ENCODE measurements around the gene IL20RB. TPM values are rescaled to one million over a fixed set of nuclear protein-coding genes. Genes with fewer than 3 reads are reported as not detected.

The IL20RB gene
- total and polyA plus RNA-seq, 2 donors (not counting 3 experiments of a cell fraction or from before 2014, with no cell fraction given) = 0.79 to 1.6 TPM

DNA sequence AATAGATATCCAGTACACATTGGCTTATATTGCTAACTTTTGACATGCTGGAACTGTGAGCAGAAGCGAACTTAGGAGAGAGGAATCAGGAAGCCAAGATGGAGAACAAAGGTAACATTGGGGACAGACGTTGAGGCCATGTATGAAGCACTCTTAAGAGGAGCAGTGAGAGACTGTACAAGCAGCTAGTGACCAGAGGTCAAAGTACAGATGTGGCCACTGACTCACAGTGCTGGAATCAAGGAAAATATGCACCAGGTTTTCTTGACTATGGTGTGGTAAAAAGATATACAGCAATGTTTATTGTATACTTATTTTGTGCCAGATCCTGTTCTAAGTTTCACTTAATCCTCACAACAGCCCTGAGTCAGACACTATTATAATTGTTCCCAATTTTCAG is 2.0 kb upstream of the IL20RB start:
- no peaks in the 10 kb centered on the region for H3K9me1 ChIP-seq (replicated peaks; ENCODE audit: control insufficient read depth, extremely low read depth, insufficient read depth, low read length)
- dilution Hi-C loops (cut with MboI; ENCODE audit: extremely low pct_ligation_motif_present, low sequenced_read_pairs) (no loop called here), intact Hi-C loops (cut with micrococcal nuclease) (loop anchor here (1.0 kb wide), 1 partner anchor 9 kb away; no protein-coding TSS in a partner anchor)
- H3K79me2 ChIP-seq (ENCODE audit: control insufficient read depth, insufficient read depth, low read length) = no peaks in the 10 kb centered on the region
- FAIRE-seq = peak; percentile 69
- H4K20me1 ChIP-seq (replicated peaks; ENCODE audit: control insufficient read depth, extremely low read depth, insufficient read depth, low read length) = no peaks in the 10 kb centered on the region
- peak; percentile 74 for DNase-seq (ENCODE audit: low read depth, low spot score)
- no peak overlapping the region for H3K4me3 ChIP-seq (replicated peaks in 1 of 3; ENCODE audit: insufficient read depth in 1 of 3, low read depth in 1 of 3, low read length in 3 of 3)
- no peak overlapping the region for H3K9ac ChIP-seq (replicated peaks; ENCODE audit: extremely low read depth, insufficient read depth, low read length)
- peak overlapping the region; percentile 5 for H3K27ac ChIP-seq (ENCODE audit: insufficient read depth, low read depth, low read length)
- peak; percentile 38 for TF ChIP-seq JUN (IDR thresholded peaks at IDR 0.05; ENCODE audit: borderline replicate concordance, insufficient read depth, insufficient read length, low read depth)
- peak; percentile 33 for TF ChIP-seq FOS (IDR thresholded peaks at IDR 0.05; ENCODE audit: borderline replicate concordance, insufficient read depth, low read length)
- TF ChIP-seq, protein P1, sequence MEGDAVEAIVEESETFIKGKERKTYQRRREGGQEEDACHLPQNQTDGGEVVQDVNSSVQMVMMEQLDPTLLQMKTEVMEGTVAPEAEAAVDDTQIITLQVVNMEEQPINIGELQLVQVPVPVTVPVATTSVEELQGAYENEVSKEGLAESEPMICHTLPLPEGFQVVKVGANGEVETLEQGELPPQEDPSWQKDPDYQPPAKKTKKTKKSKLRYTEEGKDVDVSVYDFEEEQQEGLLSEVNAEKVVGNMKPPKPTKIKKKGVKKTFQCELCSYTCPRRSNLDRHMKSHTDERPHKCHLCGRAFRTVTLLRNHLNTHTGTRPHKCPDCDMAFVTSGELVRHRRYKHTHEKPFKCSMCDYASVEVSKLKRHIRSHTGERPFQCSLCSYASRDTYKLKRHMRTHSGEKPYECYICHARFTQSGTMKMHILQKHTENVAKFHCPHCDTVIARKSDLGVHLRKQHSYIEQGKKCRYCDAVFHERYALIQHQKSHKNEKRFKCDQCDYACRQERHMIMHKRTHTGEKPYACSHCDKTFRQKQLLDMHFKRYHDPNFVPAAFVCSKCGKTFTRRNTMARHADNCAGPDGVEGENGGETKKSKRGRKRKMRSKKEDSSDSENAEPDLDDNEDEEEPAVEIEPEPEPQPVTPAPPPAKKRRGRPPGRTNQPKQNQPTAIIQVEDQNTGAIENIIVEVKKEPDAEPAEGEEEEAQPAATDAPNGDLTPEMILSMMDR (IDR thresholded peaks at IDR 0.05; ENCODE audit: extremely low read depth in 1 of 2, insufficient read depth in 1 of 2, low read depth in 1 of 2, low read length in 2 of 2) = no peak
- H3K9me3 ChIP-seq (replicated peaks; ENCODE audit: control insufficient read depth, insufficient read depth, low read length) = no peaks in the 10 kb centered on the region
- no TSS peak for BruUV-seq (replicated peaks)
- peaks cover 13% of the 10 kb centered on the region for H3K4me1 ChIP-seq (ENCODE audit: control insufficient read depth, extremely low read depth, insufficient read depth, low read length)
- H3K4me2 ChIP-seq (ENCODE audit: insufficient read depth, low read length) = no peak overlapping the region
- H3K36me3 ChIP-seq (ENCODE audit: control insufficient read depth in 2 of 2, extremely low read depth in 1 of 2, insufficient read depth in 2 of 2, low read length in 2 of 2) = no peaks in the 10 kb centered on the region
- CTCF ChIA-PET = interaction anchor here (0.9 to 1.8 kb wide), 4 partner anchors 40 to 203 kb away, joined by 3 to 7 read pairs (median 5); partner anchors contain the start of genes NCK1 and STAG1
- no peaks in the 10 kb centered on the region for H3K27me3 ChIP-seq (ENCODE audit: control insufficient read depth in 2 of 2, insufficient read depth in 2 of 2, low read length in 2 of 2)
- H2AFZ ChIP-seq (ENCODE audit: low read depth, low read length) = no peak overlapping the region
- POLR2A ChIA-PET = no interaction called here

DNA sequence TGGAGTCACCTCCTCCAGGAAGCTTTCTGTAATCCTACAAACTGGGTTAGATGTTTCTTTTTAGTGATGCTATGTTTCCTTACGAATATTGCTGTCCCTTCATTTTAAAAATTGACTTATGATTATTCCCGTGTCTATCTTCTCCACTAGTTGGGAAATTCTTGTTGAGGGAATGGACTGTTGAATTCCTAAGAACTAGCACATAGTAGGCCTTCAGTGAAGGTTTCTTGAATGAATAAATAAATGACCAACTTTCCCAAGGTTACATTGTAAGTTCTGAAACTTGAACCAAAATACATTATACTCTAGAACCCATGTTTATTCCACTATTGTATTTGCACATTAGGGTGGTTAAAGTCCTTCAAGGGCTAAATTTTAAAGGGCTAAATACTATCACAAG is 812 bp upstream of the IL20RB start:
- dilution Hi-C loops (cut with MboI; ENCODE audit: extremely low pct_ligation_motif_present, low sequenced_read_pairs) (no loop called here), intact Hi-C loops (cut with micrococcal nuclease) (no loop called here)
- H3K27ac ChIP-seq (ENCODE audit: insufficient read depth, low read depth, low read length) = no peak overlapping the region
- H3K4me1 ChIP-seq (ENCODE audit: control insufficient read depth, extremely low read depth, insufficient read depth, low read length) = peaks cover 13% of the 10 kb centered on the region
- no peaks in the 10 kb centered on the region for H4K20me1 ChIP-seq (replicated peaks; ENCODE audit: control insufficient read depth, extremely low read depth, insufficient read depth, low read length)
- H3K4me3 ChIP-seq (replicated peaks in 1 of 3; ENCODE audit: insufficient read depth in 1 of 3, low read depth in 1 of 3, low read length in 3 of 3) = no peak overlapping the region
- no peaks in the 10 kb centered on the region for H3K9me1 ChIP-seq (replicated peaks; ENCODE audit: control insufficient read depth, extremely low read depth, insufficient read depth, low read length)
- no peak overlapping the region for H2AFZ ChIP-seq (ENCODE audit: low read depth, low read length)
- no peak overlapping the region for H3K9ac ChIP-seq (replicated peaks; ENCODE audit: extremely low read depth, insufficient read depth, low read length)
- no peak overlapping the region for H3K4me2 ChIP-seq (ENCODE audit: insufficient read depth, low read length)
- FAIRE-seq (no peak), DNase-seq (ENCODE audit: low read depth, low spot score) (no peak)
- TF ChIP-seq POLR2A (IDR thresholded peaks at IDR 0.05; ENCODE audit: low read depth, low read length) = no peak
- no peak for TF ChIP-seq EZH2 (IDR thresholded peaks at IDR 0.05; ENCODE audit: borderline replicate concordance, low read depth, low read length, severe bottlenecking)
- no peak for TF ChIP-seq GATA2 (IDR thresholded peaks at IDR 0.05; ENCODE audit: insufficient read depth, insufficient read length, low read depth, low read length)
- no peak for TF ChIP-seq JUN (IDR thresholded peaks at IDR 0.05; ENCODE audit: borderline replicate concordance, insufficient read depth, insufficient read length, low read depth)
- no peak for TF ChIP-seq MYC (IDR thresholded peaks at IDR 0.05; ENCODE audit: low read depth, low read length)
- TF ChIP-seq, protein P2, sequence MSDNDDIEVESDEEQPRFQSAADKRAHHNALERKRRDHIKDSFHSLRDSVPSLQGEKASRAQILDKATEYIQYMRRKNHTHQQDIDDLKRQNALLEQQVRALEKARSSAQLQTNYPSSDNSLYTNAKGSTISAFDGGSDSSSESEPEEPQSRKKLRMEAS (IDR thresholded peaks at IDR 0.05; ENCODE audit: insufficient read depth, insufficient read length) = no peak
- no peak for TF ChIP-seq FOS (IDR thresholded peaks at IDR 0.05; ENCODE audit: borderline replicate concordance, insufficient read depth, low read length)
- TF ChIP-seq, protein P1 (IDR thresholded peaks at IDR 0.05; ENCODE audit: extremely low read depth in 1 of 2, insufficient read depth in 1 of 2, low read depth in 1 of 2, low read length in 2 of 2) = no peak
- POLR2A ChIA-PET = no interaction called here
- H3K79me2 ChIP-seq (ENCODE audit: control insufficient read depth, insufficient read depth, low read length) = no peaks in the 10 kb centered on the region
- CTCF ChIA-PET = interaction anchor here (0.7 to 1.8 kb wide), 3 partner anchors 18 to 204 kb away, joined by 3 to 6 read pairs (median 4); partner anchors contain the start of gene STAG1
- no TSS peak for BruUV-seq (replicated peaks)
- H3K27me3 ChIP-seq (ENCODE audit: control insufficient read depth in 2 of 2, insufficient read depth in 2 of 2, low read length in 2 of 2) = no peaks in the 10 kb centered on the region
- no peaks in the 10 kb centered on the region for H3K9me3 ChIP-seq (replicated peaks; ENCODE audit: control insufficient read depth, insufficient read depth, low read length)
- no peaks in the 10 kb centered on the region for H3K36me3 ChIP-seq (ENCODE audit: control insufficient read depth in 2 of 2, extremely low read depth in 1 of 2, insufficient read depth in 2 of 2, low read length in 2 of 2)

All from endothelial cell of umbilical vein (primary cell).